Right hindlimb (tissue), 1 donor: ENCODE data around the gene ENPEP.
"Not testable (repeated sequence)": the region's sequence is repeated elsewhere in the genome, so short reads cannot be mapped to it uniquely, and the experiment has no call there.

ENCODE experiments used
- DNase-seq: peaks from one replicate; pipeline ENCODE4 v3.0.0-alpha.2; 2018

ENPEP gene

GRCh38 chr4:110527156-110527555 lies 51.2 kb downstream of the ENPEP start:
- no peak for DNase-seq

- no peak for DNase-seq
Measured at GRCh38 chr4:110532901-110533589, 57.1 kb downstream of the ENPEP start.

- DNase-seq: no peak
Measured at GRCh38 chr4:110533590-110533910, 57.6 kb downstream of the ENPEP start.

- DNase-seq: no peak
Measured at GRCh38 chr4:110533940-110534339, 58.0 kb downstream of the ENPEP start.

- no peak for DNase-seq
Measured at GRCh38 chr4:110540581-110540980, 64.6 kb downstream of the ENPEP start.

GRCh38 chr4:110540982-110541451 lies 65.1 kb downstream of the ENPEP start:
- no peak for DNase-seq

GRCh38 chr4:110543577-110543976 lies 67.6 kb downstream of the ENPEP start:
- DNase-seq: no peak

GRCh38 chr4:110544594-110544993 lies 68.6 kb downstream of the ENPEP start:
- DNase-seq: no peak

- no peak for DNase-seq
Measured at GRCh38 chr4:110550260-110550659, 74.3 kb downstream of the ENPEP start.

GRCh38 chr4:110553197-110553596 lies 77.2 kb downstream of the ENPEP start:
- DNase-seq: no peak

- DNase-seq: no peak
Measured at GRCh38 chr4:110567214-110567613, 91.3 kb downstream of the ENPEP start.

- DNase-seq: not testable (repeated sequence)
Measured at GRCh38 chr4:110576696-110577095, 100.7 kb downstream of the ENPEP start.

GRCh38 chr4:110586131-110586850 lies 110.3 kb downstream of the ENPEP start:
- DNase-seq: no peak

GRCh38 chr4:110587666-110588285 lies 111.8 kb downstream of the ENPEP start:
- DNase-seq: no peak

- no peak for DNase-seq
Measured at GRCh38 chr4:110589297-110589696, 113.3 kb downstream of the ENPEP start.

GRCh38 chr4:110595583-110595982 lies 119.6 kb downstream of the ENPEP start:
- no peak for DNase-seq

- DNase-seq: no peak
Measured at GRCh38 chr4:110596431-110596830, 120.5 kb downstream of the ENPEP start.

GRCh38 chr4:110597582-110597981 lies 121.6 kb downstream of the ENPEP start:
- no peak for DNase-seq

- no peak for DNase-seq
Measured at GRCh38 chr4:110602061-110602460, 126.1 kb downstream of the ENPEP start.

GRCh38 chr4:110605077-110605476 lies 129.1 kb downstream of the ENPEP start:
- DNase-seq: no peak

- no peak for DNase-seq
Measured at GRCh38 chr4:110609044-110609750, 133.2 kb downstream of the ENPEP start.

GRCh38 chr4:110610620-110610939 lies 134.6 kb downstream of the ENPEP start:
- no peak for DNase-seq
